Measurements from ENCODE around the gene DCTN1. TPM values are rescaled to one million over a fixed set of nuclear protein-coding genes. Genes with fewer than 3 reads are reported as not detected.
"Not testable (repeated sequence)": the region's sequence is repeated elsewhere in the genome, so short reads cannot be mapped to it uniquely, and the experiment has no call there.

The DCTN1 gene
- total RNA-seq, 3 donors from 2014 or later, result 114 to 159 (median 116) TPM

DNA sequence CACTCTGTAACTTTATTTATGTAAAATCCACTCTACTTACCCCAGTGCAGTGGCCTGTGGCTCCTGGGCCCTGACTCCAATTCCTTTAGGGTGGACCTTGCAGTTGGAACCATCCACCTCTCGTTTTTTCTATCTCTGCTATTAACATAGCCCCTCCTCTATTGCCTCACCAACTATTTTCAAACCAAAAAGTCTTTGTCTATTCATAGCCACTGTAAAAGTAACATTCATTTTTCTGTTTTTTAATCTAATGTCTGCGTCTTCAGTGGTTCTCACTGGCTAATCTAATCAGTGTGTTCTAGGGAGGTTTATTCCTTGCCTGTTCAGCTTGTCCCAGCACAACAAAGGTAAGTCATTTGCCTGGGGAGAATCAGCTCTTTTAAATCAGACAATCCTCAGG lies 36.8 kb downstream of the DCTN1 start, which contains the start of gene SLC4A5:
TSS of gene SLC4A5 (minus strand) at position 101 of the 400 bp plus-strand sequence. CDS start 28,393 bp downstream, outside the sequence.
- no peak for DNase-seq
- H3K9me3 ChIP-seq, result no peaks in the 10 kb centered on the region
- no peak within 1 kb of the TSS for H3K4me3 ChIP-seq
- H3K36me3 ChIP-seq (ENCODE audit: low read depth), result no peaks in the 10 kb centered on the region
- ATAC-seq, result no peak
- intact Hi-C loops (cut with DNase I, micrococcal nuclease), result no loop called here
- no peaks in the 10 kb centered on the region for H3K4me1 ChIP-seq (ENCODE audit: low read depth)
- TF ChIP-seq, protein P1, sequence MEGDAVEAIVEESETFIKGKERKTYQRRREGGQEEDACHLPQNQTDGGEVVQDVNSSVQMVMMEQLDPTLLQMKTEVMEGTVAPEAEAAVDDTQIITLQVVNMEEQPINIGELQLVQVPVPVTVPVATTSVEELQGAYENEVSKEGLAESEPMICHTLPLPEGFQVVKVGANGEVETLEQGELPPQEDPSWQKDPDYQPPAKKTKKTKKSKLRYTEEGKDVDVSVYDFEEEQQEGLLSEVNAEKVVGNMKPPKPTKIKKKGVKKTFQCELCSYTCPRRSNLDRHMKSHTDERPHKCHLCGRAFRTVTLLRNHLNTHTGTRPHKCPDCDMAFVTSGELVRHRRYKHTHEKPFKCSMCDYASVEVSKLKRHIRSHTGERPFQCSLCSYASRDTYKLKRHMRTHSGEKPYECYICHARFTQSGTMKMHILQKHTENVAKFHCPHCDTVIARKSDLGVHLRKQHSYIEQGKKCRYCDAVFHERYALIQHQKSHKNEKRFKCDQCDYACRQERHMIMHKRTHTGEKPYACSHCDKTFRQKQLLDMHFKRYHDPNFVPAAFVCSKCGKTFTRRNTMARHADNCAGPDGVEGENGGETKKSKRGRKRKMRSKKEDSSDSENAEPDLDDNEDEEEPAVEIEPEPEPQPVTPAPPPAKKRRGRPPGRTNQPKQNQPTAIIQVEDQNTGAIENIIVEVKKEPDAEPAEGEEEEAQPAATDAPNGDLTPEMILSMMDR (IDR thresholded peaks at IDR 0.05), result no peak

DNA sequence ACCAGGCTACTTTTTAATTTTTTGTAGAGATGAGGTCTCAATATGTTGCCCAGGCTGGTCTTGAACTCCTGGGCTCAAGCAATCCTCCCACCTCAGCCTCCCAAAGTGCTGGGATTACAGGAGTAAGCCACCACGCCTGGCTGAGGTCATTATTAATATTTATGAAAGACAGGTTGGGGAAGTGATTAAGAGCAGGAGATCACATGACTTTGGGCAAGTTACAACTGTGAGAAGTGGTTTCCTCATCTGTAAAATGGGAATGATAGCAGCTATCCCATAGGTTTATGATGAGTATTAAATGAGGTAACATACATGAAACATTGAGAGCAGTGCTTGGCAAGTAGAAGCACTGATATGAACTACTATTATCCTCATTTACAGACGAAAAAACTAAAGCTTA lies 43.9 kb downstream of the DCTN1 start:
- not testable (repeated sequence) for H3K4me1 ChIP-seq (ENCODE audit: low read depth); DNase-seq; H3K9me3 ChIP-seq; ATAC-seq; H3K36me3 ChIP-seq (ENCODE audit: low read depth); H3K4me3 ChIP-seq
- intact Hi-C loops (cut with DNase I, micrococcal nuclease), result loop anchor here in 1 of 2 donors (10.0 kb wide), 2 partner anchors 59 to 71 kb away; no protein-coding TSS in a partner anchor

DNA sequence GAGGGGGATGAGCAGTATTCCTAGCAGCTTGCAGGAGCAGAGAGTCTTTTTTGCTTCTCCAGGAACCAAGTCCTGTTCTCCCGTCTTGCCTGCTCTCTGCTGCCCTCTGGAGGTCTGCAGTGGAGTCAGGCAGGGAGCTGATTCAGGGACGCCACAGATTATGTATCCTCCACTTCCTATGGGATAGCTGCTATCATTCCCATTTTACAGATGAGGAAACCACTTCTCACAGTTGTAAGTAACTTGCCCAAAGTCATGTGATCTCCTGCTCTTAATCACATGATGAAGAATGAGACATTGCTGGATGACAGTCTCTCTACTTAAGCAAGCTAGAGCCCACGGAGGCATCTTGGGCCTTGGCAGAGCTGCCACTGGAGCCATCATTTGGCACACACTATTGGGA lies 45.2 kb downstream of the DCTN1 start:
- intact Hi-C loops (cut with DNase I, micrococcal nuclease), result loop anchor here in 1 of 2 donors (10.0 kb wide), 2 partner anchors 60 to 70 kb away; no protein-coding TSS in a partner anchor

GRCh38 chr2:74333896-74334586 lies 46.1 kb downstream of the DCTN1 start:
- ATAC-seq (no peak), DNase-seq (no peak)
- H3K4me1 ChIP-seq (ENCODE audit: low read depth), result peaks cover 4% of the 10 kb centered on the region
- TF ChIP-seq, protein P1 (IDR thresholded peaks at IDR 0.05), result no peak
- intact Hi-C loops (cut with DNase I, micrococcal nuclease), result loop anchor here in 1 of 2 donors (10.0 kb wide), 2 partner anchors 61 to 69 kb away; no protein-coding TSS in a partner anchor
- no peaks in the 10 kb centered on the region for H3K9me3 ChIP-seq
- H3K4me3 ChIP-seq, result no peak overlapping the region
- H3K36me3 ChIP-seq (ENCODE audit: low read depth), result no peaks in the 10 kb centered on the region

More for the DNA sequence above, 45.2 kb downstream of the DCTN1 start:
- DNase-seq, result peak; percentile 61 to 88 (median 88)
- Histone ChIP-seq H3K4me3 (no peak overlapping the region), H3K9me3 (no peaks in the 10 kb centered on the region), H3K4me1 (ENCODE audit: low read depth) (peaks cover 4% of the 10 kb centered on the region), H3K36me3 (ENCODE audit: low read depth) (no peaks in the 10 kb centered on the region)
- ATAC-seq, result peak; percentile 98
- TF ChIP-seq, protein P1 (IDR thresholded peaks at IDR 0.05), result peak; percentile 95

- Histone ChIP-seq H3K9me3 (no peaks in the 10 kb centered on the region), H3K4me1 (ENCODE audit: low read depth) (peaks cover 4% of the 10 kb centered on the region), H3K4me3 (no peak overlapping the region), H3K36me3 (ENCODE audit: low read depth) (no peaks in the 10 kb centered on the region)
- intact Hi-C loops (cut with DNase I, micrococcal nuclease), result loop anchor here in 1 of 2 donors (10.0 kb wide), 2 partner anchors 62 to 68 kb away; no protein-coding TSS in a partner anchor
- TF ChIP-seq, protein P1 (IDR thresholded peaks at IDR 0.05), result no peak
- peak in 2 of 3 donors; percentile 29 to 61 for DNase-seq
- ATAC-seq, result peak; percentile 63
Measured at GRCh38 chr2:74333175-74333574, 46.9 kb downstream of the DCTN1 start.

DNA sequence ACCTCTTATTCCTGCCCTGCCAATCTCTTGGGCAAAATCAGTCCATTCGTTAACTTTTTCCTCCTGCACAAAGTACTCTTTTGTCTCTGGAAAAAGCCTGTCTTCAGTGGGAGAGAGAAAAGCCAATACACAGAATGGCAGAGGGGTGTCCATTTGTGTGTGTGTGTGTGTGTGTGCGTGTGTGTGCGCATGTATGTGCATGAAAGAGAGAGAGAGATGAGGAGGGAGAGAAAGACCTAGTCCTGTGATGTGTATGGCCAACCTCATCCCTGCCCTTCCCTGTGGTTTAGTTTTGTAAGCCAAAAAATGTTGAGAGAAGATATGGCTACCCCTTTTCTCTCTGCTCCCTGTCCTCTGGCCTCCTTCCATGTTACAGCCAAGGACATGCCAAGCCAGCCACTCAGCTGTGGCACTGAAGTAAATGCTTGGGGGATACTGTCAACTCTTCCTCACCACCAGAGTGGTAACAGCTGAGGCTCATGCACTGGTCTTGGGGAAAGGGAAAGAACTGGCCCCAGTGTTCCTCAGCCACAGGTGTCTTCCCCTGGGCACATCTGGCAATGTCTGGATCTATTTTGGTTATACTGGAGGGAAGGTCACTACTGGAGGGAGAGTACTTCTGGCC lies 47.4 kb downstream of the DCTN1 start:
- intact Hi-C loops (cut with DNase I, micrococcal nuclease), result loop anchor here in 1 of 2 donors (10.0 kb wide), 2 partner anchors 62 to 68 kb away; no protein-coding TSS in a partner anchor

More for the DNA sequence above, 47.4 kb downstream of the DCTN1 start:
- DNase-seq, result no peak
- TF ChIP-seq, protein P1 (IDR thresholded peaks at IDR 0.05), result no peak
- no peak overlapping the region for H3K4me3 ChIP-seq
- ATAC-seq, result no peak
- peaks cover 4% of the 10 kb centered on the region for H3K4me1 ChIP-seq (ENCODE audit: low read depth)
- no peaks in the 10 kb centered on the region for H3K9me3 ChIP-seq
- H3K36me3 ChIP-seq (ENCODE audit: low read depth), result no peaks in the 10 kb centered on the region

Measured in mucosa of descending colon (tissue), 3 donors.